AG09309 (cell line): ENCODE data around the gene FGL2.
"Not testable (repeated sequence)": the region's sequence is repeated elsewhere in the genome, so short reads cannot be mapped to it uniquely, and the experiment has no call there.

ENCODE experiments used
- DNase-seq: peaks from one replicate; pipeline ENCODE4 v3.0.0-alpha.2; 2010; ENCODE audit warnings: low read depth
- H3K4me3 ChIP-seq: 2 replicates; pipeline ENCODE4 v1.5.1; 2011; ENCODE audit warnings: mild to moderate bottlenecking, low read depth, low read length, moderate library complexity; ENCODE audit not compliant: control insufficient read depth
- CTCF ChIP-seq: IDR thresholded peaks from 2 replicates; pipeline ENCODE4 v1.5.1; 2011; ENCODE audit warnings: mild to moderate bottlenecking, low read depth, low read length, inconsistent platforms; ENCODE audit not compliant: insufficient read depth, control insufficient read depth; ENCODE audit errors: missing control alignments

The FGL2 gene

GRCh38 chr7:77226357-77226839 lies 26.8 kb upstream of the FGL2 start:
- no peak for TF ChIP-seq CTCF
- no peak overlapping the region for H3K4me3 ChIP-seq
- no peak for DNase-seq

- no peak overlapping the region for H3K4me3 ChIP-seq
- no peak for TF ChIP-seq CTCF
- DNase-seq: no peak
Measured at GRCh38 chr7:77223261-77223660, 23.6 kb upstream of the FGL2 start.

DNA sequence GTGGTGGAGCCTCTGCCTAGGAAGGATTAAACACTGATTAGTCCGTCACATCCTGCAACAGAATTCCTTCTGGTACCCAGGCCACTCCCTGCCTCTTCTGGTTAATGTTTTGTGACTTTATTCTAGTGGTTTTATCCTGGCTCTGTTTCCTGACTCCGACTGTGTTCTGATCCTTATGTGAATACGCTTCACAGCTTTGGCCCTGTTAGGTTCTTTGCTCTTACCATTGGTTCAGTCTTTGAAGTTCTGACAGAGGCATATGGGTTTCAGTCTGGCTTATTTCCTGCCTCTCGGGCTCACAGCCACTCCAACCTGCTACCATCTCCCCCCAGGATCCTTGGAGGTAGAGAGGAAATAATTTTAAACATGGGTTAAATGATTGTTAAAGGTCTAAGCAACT lies 23.2 kb upstream of the FGL2 start:
- no peak overlapping the region for H3K4me3 ChIP-seq
- no peak for DNase-seq
- TF ChIP-seq CTCF: no peak

DNA sequence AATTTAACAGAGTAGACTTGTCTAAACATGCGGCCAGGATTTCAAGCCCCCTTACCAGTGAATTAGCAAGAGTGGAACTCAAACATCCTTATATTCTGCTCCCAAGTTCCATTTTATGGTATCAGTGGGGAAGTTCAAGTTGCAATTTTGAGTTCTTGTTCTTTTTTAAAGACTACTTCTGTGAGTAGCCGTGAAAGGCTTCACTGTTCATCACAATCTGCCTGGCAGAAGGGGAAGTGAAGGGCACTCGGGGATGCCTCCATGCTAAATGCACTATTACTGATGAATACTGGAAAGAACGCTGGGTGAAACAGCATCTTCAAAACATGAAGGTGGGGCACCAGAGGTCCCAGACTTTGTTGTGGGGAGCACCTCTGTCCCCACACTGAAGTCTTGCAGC lies 22.4 kb upstream of the FGL2 start:
- no peak for TF ChIP-seq CTCF
- no peak for DNase-seq
- H3K4me3 ChIP-seq: no peak overlapping the region

DNA sequence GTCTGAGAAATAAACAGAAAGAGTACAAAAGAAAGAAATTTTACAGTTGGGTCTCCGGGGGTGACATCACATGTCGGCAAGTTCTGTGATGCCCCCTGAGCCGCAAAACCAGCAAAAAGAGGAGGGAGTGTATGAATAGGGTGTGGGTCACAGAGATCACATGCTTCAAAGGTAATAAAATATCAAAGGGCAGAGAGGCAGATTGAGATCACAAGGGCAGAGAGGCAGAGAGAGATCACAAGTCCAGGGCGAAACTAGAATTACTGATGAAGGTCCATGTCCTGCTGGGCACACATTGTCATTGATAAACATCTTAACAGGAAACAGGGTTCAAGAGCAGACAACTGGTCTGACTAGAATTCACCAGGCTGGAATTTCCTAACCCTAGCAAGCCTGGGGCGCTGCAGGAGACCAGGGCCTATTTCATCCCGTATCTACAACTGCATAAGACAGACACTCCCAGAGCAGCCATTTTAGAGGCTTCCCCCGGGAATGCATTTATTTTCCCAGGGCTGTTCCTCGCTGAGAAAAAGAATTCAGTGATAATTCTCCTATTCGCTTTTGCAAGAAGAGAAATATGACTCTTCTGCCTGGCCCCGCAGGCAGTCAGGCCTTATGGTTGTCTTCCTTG lies 20.2 kb upstream of the FGL2 start:
- DNase-seq, H3K4me3 ChIP-seq: not testable (repeated sequence)

DNA sequence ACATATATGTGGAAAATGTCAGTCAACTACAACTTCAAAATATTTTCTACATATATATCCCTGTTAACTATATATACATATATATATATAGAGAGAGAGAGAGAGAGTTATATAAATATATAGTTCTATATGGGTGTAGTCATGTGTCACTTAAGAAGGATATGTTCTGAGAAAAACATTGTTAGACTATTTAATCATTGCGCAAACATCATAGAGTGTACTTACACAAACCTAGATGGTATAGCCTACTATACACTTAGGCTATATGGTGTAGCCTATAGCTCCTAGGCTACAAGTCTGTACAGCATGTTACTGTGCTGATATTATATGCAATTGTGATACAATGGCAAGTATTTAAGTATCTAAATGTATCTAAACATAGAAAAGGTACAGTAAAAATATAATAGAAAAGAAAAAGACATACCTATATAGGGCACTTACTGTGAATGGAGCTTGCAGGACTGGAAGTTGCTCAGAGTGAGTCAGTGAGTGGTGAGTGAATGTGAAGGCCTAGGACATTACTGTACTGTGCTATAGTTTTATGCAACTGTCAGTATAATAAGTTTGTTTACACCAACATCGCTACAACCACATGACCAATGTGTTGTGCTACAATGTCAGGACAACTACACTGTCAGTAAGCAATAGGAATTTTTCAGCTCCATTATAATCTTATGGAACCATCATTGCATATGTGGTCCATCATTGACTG lies 18.0 kb upstream of the FGL2 start:
- H3K4me3 ChIP-seq: no peak overlapping the region
- TF ChIP-seq CTCF: no peak
- DNase-seq: no peak

- H3K4me3 ChIP-seq: no peak overlapping the region
- TF ChIP-seq CTCF: no peak
- no peak for DNase-seq
Measured at GRCh38 chr7:77216181-77216845, 16.7 kb upstream of the FGL2 start.
